NCI-H69 (cell line): ENCODE data around the gene ZNF512B.
"Not testable (repeated sequence)": the region's sequence is repeated elsewhere in the genome, so short reads cannot be mapped to it uniquely, and the experiment has no call there.

Experiments
- DNase-seq: peaks from one replicate; lab custom pipeline; 2025; lab: John Stamatoyannopoulos, UW

The ZNF512B gene

GRCh38 chr20:63977739-63978276 lies 8.1 kb upstream of the ZNF512B start:
- DNase-seq, result no peak

GRCh38 chr20:63976980-63977738 lies 7.4 kb upstream of the ZNF512B start:
- DNase-seq, result no peak

- not testable (repeated sequence) for DNase-seq
Measured at GRCh38 chr20:63976511-63976910, 6.8 kb upstream of the ZNF512B start.

- peak; percentile 95 for DNase-seq
Measured at GRCh38 chr20:63974402-63975200, 4.9 kb upstream of the ZNF512B start.

GRCh38 chr20:63973636-63974401 lies 4.1 kb upstream of the ZNF512B start:
- DNase-seq, result peak; percentile 72

GRCh38 chr20:63973160-63973479 lies 3.4 kb upstream of the ZNF512B start:
- DNase-seq, result no peak

GRCh38 chr20:63972312-63973159 lies 2.8 kb upstream of the ZNF512B start:
- no peak for DNase-seq

GRCh38 chr20:63971960-63972311 lies 2.2 kb upstream of the ZNF512B start:
- not testable (repeated sequence) for DNase-seq

- DNase-seq, result no peak
Measured at GRCh38 chr20:63970714-63971431, 1.1 kb upstream of the ZNF512B start.

- DNase-seq, result peak; percentile 61
Measured at GRCh38 chr20:63968928-63969760, 586 bp downstream of the ZNF512B start.

- no peak for DNase-seq
Measured at GRCh38 chr20:63968136-63968927, 1.4 kb downstream of the ZNF512B start.

- no peak for DNase-seq
Measured at GRCh38 chr20:63967330-63968135, 2.2 kb downstream of the ZNF512B start.

GRCh38 chr20:63966944-63967322 lies 2.8 kb downstream of the ZNF512B start:
- DNase-seq, result no peak

GRCh38 chr20:63966172-63966943 lies 3.4 kb downstream of the ZNF512B start:
- no peak for DNase-seq

- DNase-seq, result no peak
Measured at GRCh38 chr20:63964412-63964811, 5.3 kb downstream of the ZNF512B start.

- no peak for DNase-seq
Measured at GRCh38 chr20:63963784-63964301, 5.9 kb downstream of the ZNF512B start.

- no peak for DNase-seq
Measured at GRCh38 chr20:63963348-63963741, 6.4 kb downstream of the ZNF512B start.
